SK-N-SH treated with all-trans-retinoic acid at 6 μM for 48 hours (cell line): ENCODE data around the gene TMEM9.

Experiments
- ESRRG ChIP-seq: fragments of 250-450 bp; sonication (Bioruptor Pico); IDR thresholded peaks from 2 replicates; pipeline ENCODE4 v1.6.1; 2021; ENCODE audit warnings: mild to moderate bottlenecking
- ZC3H10 ChIP-seq: fragments of 250-450 bp; sonication (Bioruptor Pico); IDR thresholded peaks from 2 replicates; pipeline ENCODE4 v1.5.1; 2021; ENCODE audit warnings: mild to moderate bottlenecking, moderate library complexity
- ZFP30 ChIP-seq: fragments of 450-650 bp; formaldehyde crosslinking; IDR thresholded peaks from 2 replicates; pipeline ENCODE4 v1.5.0; 2022; ENCODE audit warnings: mild to moderate bottlenecking, moderate library complexity
- ZNF8 ChIP-seq: fragments of 450-650 bp; formaldehyde crosslinking; IDR thresholded peaks from 2 replicates; pipeline ENCODE4 v1.5.0; 2020; ENCODE audit warnings: mild to moderate bottlenecking, moderate library complexity

DNA sequence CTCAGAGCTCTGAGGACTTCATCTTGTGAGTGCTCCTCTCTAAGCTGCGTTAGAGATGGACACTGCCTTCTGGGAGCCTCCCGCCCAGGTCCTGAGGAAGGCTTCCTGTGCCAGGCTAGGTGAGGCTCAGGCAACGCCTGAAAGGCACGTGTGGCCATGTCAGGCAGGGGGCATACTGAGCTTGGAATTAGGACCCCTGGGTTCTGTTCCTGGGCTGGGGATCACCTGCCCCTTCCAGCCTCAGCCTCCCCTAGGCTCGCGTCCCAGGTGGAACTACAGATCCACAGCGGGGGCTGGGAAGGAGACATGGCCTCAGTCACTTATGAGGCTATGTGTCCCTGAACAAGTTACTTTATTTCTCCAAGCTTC, 17.3 kb downstream of the TMEM9 start:
- TF ChIP-seq ZFP30 (CRISPR knock-in tag) (no peak), ZC3H10 (CRISPR knock-in tag) (no peak), ESRRG (no peak), ZNF8 (no peak)
